CD4-positive, alpha-beta T cell treated with Interleukin-21 for 1 hour (primary cell): ENCODE data around the gene EXOC5.

ENCODE experiments used
- DNase-seq: peaks from one replicate; pipeline ENCODE4 v3.0.0-alpha.2; 2020

Gene EXOC5

GRCh38 chr14:57153286-57153685 is 115.4 kb downstream of the EXOC5 start:
- DNase-seq, result no peak
